Calu3 (cell line): Measurements from ENCODE around the gene TSPAN8. TPM values are rescaled to one million over a fixed set of nuclear protein-coding genes. Genes with fewer than 3 reads are reported as not detected.

ENCODE experiments used
- BruUV-seq: library from RNA; stranded (reverse); fragments of 400-500 nt; replicated peaks from 2 replicates; lab custom pipeline; 2021; lab: Mats Ljungman, UMichigan
- CTCF ChIA-PET: fragments of 300-600 bp; sonication (Branson Sonifier 250); formaldehyde crosslinking; loops from one replicate; lab custom pipeline; 2022; ENCODE audit warnings: antibody characterized with exemption; lab: Charles Lee
- DNase-seq: peaks from one replicate; pipeline ENCODE4 v3.0.0; 2022
- H3K27ac Mint-ChIP-seq: one replicate; pipeline ENCODE4 v1.8.0; 2022; ENCODE audit warnings: mixed read lengths; ENCODE audit not compliant: unreplicated experiment
- H3K27me3 Mint-ChIP-seq: one replicate; pipeline ENCODE4 v1.8.0; 2022; ENCODE audit warnings: mixed read lengths; ENCODE audit not compliant: unreplicated experiment
- H3K36me3 Mint-ChIP-seq: one replicate; pipeline ENCODE4 v1.8.0; 2022; ENCODE audit warnings: mild to moderate bottlenecking, moderate library complexity, mixed read lengths; ENCODE audit not compliant: insufficient read depth, unreplicated experiment
- H3K4me1 Mint-ChIP-seq: one replicate; pipeline ENCODE4 v1.8.0; 2022; ENCODE audit warnings: mild to moderate bottlenecking, low read depth, mixed read lengths; ENCODE audit not compliant: unreplicated experiment
- H3K4me3 Mint-ChIP-seq: one replicate; pipeline ENCODE4 v1.8.0; 2022; ENCODE audit warnings: mild to moderate bottlenecking, low read depth, moderate library complexity, mixed read lengths; ENCODE audit not compliant: unreplicated experiment
- H3K9me3 Mint-ChIP-seq: one replicate; pipeline ENCODE4 v1.8.0; 2022; ENCODE audit warnings: low read depth, mixed read lengths; ENCODE audit not compliant: unreplicated experiment
- CTCF ChIP-seq: fragments of 200-600 bp; IDR thresholded peaks from one replicate; pipeline ENCODE4 v1.8.0; 2022; ENCODE audit warnings: antibody characterized with exemption; ENCODE audit not compliant: unreplicated experiment
- intact Hi-C: fragments of 100-400 bp; cut with micrococcal nuclease; formaldehyde crosslinking; loops from one replicate; pipeline ENCODE4 v1.10.0; 2022; ENCODE audit not compliant: unreplicated experiment
- total RNA-seq: library from RNA; stranded (reverse); gene quantifications from 2 replicates; pipeline ENCODE4 v1.2.3, GENCODE V29; 2022

TSPAN8 gene
- total RNA-seq, 1 experiment from 2014 or later = 289 TPM

GRCh38 chr12:71160585-71160984 lies 2.8 kb upstream of the TSPAN8 start:
- no peak for DNase-seq

DNA sequence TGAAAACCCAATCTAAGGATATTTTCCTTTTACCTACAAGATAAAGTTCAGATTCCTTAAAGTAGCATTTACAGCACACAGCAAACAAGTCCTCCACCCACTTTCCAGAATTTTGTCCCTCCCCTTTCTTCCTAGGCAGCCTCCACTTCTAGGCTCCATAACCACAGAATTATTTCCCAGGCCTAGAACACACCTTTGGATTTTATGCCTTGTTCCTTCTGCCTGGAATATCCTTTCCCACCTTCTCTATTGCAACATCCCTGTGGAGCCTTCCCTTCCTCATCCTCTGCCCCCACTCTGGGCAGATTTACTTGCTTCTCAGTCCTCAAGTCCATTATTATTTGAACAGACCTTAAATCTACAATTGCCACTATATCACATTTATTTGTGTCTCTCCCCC lies 2.1 kb upstream of the TSPAN8 start:
- H3K4me3 Mint-ChIP-seq = peak overlapping the region; percentile 24
- H3K27me3 Mint-ChIP-seq = no peaks in the 10 kb centered on the region
- no peaks in the 10 kb centered on the region for H3K9me3 Mint-ChIP-seq
- intact Hi-C loops = loop anchor here (2.0 to 5.0 kb wide), 3 partner anchors 21 to 513 kb away; no protein-coding TSS in a partner anchor
- H3K27ac Mint-ChIP-seq = peak overlapping the region; percentile 88
- no peak for TF ChIP-seq CTCF
- peaks cover 70% of the 10 kb centered on the region for H3K36me3 Mint-ChIP-seq
- BruUV-seq = no TSS peak
- peaks cover 72% of the 10 kb centered on the region for H3K4me1 Mint-ChIP-seq
- DNase-seq = no peak
- CTCF ChIA-PET = interaction anchor here (1.0 kb wide), 1 partner anchor 21 kb away, joined by 3 read pairs; no protein-coding TSS in a partner anchor

More at GRCh38 chr12:71160585-71160984, 2.8 kb upstream of the TSPAN8 start:
- CTCF ChIA-PET = interaction anchor here (1.0 kb wide), 1 partner anchor 22 kb away, joined by 3 read pairs; no protein-coding TSS in a partner anchor
- H3K36me3 Mint-ChIP-seq = peaks cover 70% of the 10 kb centered on the region
- BruUV-seq = no TSS peak
- no peaks in the 10 kb centered on the region for H3K27me3 Mint-ChIP-seq
- peaks cover 72% of the 10 kb centered on the region for H3K4me1 Mint-ChIP-seq
- H3K9me3 Mint-ChIP-seq = no peaks in the 10 kb centered on the region
- peak overlapping the region; percentile 24 for H3K4me3 Mint-ChIP-seq
- peak overlapping the region; percentile 88 for H3K27ac Mint-ChIP-seq
- intact Hi-C loops = loop anchor here (5.0 kb wide), 1 partner anchor 513 kb away; no protein-coding TSS in a partner anchor
- TF ChIP-seq CTCF = no peak

GRCh38 chr12:71159264-71159663 lies 1.5 kb upstream of the TSPAN8 start:
- no peak for TF ChIP-seq CTCF
- DNase-seq = no peak
- Mint-ChIP-seq H3K4me3 (peak overlapping the region; percentile 24), H3K27me3 (no peaks in the 10 kb centered on the region), H3K27ac (peak overlapping the region; percentile 88), H3K4me1 (peaks cover 70% of the 10 kb centered on the region), H3K9me3 (no peaks in the 10 kb centered on the region), H3K36me3 (peaks cover 69% of the 10 kb centered on the region)
- intact Hi-C loops = loop anchor here (2.0 to 5.0 kb wide), 2 partner anchors 20 to 407 kb away; no protein-coding TSS in a partner anchor
- CTCF ChIA-PET = interaction anchor here (1.0 kb wide), 1 partner anchor 20 kb away, joined by 3 read pairs; no protein-coding TSS in a partner anchor
- BruUV-seq = no TSS peak

- H3K27ac Mint-ChIP-seq = peak overlapping the region; percentile 88
- H3K36me3 Mint-ChIP-seq = peaks cover 70% of the 10 kb centered on the region
- CTCF ChIA-PET = interaction anchor here (0.8 to 1.2 kb wide), 3 partner anchors 19 to 56 kb away, joined by 3 to 4 read pairs (median 4); no protein-coding TSS in a partner anchor
Observed at GRCh38 chr12:71158361-71158882, 623 bp upstream of the TSPAN8 start.

More at GRCh38 chr12:71158361-71158882, 623 bp upstream of the TSPAN8 start:
- peak; percentile 34 for DNase-seq
- Mint-ChIP-seq H3K27me3 (no peaks in the 10 kb centered on the region), H3K4me3 (peak overlapping the region; percentile 70), H3K4me1 (peaks cover 61% of the 10 kb centered on the region), H3K9me3 (no peaks in the 10 kb centered on the region)
- intact Hi-C loops = loop anchor here (2.0 to 5.0 kb wide), 2 partner anchors 20 to 406 kb away; no protein-coding TSS in a partner anchor
- no peak for TF ChIP-seq CTCF
- no TSS peak for BruUV-seq
